GM12864 (cell line): ENCODE data around the gene SH3BP5L.

Experiments used
- DNase-seq: peaks from one replicate; pipeline ENCODE4 v3.0.0-alpha.2; 2011; ENCODE audit warnings: low read depth
- H3K4me3 ChIP-seq: 2 replicates; pipeline ENCODE4 v1.5.1; 2011; ENCODE audit warnings: mild to moderate bottlenecking, low read depth, low read length, control low read depth
- CTCF ChIP-seq: IDR thresholded peaks from 2 replicates; pipeline ENCODE4 v1.5.1; 2011; ENCODE audit warnings: low read depth, mild to moderate bottlenecking, moderate library complexity, low read length, control low read depth, inconsistent platforms; ENCODE audit errors: missing control alignments

The SH3BP5L gene

GRCh38 chr1:248850536-248851251, 25.0 kb upstream of the SH3BP5L start:
- no peak for TF ChIP-seq CTCF
- DNase-seq, result no peak
- no peak overlapping the region for H3K4me3 ChIP-seq

GRCh38 chr1:248850124-248850523, 24.4 kb upstream of the SH3BP5L start:
- DNase-seq, result no peak
- no peak for TF ChIP-seq CTCF
- H3K4me3 ChIP-seq, result no peak overlapping the region

DNA sequence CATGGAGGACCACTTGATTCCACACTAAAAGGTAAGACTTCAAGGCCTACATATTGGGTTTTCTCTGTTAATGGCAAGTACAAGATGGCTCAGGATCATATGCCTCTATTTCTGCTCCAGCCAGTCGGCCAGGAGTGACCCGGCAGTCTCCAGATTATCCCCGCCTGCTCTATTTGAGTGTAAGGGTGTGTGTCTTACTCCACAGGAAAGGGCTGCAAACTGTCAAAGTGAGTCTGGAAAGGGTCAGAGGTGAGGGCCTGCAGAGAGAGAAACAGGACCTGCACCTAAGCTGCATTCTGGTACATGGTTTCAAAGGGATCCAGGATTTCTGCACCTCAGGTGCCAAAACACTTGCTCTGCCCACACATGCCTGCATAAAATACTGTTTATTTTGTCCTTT, 23.9 kb upstream of the SH3BP5L start:
- TF ChIP-seq CTCF, result no peak
- H3K4me3 ChIP-seq, result no peak overlapping the region
- DNase-seq, result no peak

- TF ChIP-seq CTCF, result no peak
These were observed 23.4 kb upstream of the SH3BP5L start for GRCh38 chr1:248849152-248849551.

GRCh38 chr1:248848602-248849001, 22.9 kb upstream of the SH3BP5L start:
- H3K4me3 ChIP-seq, result no peak overlapping the region
- no peak for DNase-seq

More at GRCh38 chr1:248849152-248849551, 23.4 kb upstream of the SH3BP5L start:
- H3K4me3 ChIP-seq, result no peak overlapping the region
- no peak for DNase-seq

DNA sequence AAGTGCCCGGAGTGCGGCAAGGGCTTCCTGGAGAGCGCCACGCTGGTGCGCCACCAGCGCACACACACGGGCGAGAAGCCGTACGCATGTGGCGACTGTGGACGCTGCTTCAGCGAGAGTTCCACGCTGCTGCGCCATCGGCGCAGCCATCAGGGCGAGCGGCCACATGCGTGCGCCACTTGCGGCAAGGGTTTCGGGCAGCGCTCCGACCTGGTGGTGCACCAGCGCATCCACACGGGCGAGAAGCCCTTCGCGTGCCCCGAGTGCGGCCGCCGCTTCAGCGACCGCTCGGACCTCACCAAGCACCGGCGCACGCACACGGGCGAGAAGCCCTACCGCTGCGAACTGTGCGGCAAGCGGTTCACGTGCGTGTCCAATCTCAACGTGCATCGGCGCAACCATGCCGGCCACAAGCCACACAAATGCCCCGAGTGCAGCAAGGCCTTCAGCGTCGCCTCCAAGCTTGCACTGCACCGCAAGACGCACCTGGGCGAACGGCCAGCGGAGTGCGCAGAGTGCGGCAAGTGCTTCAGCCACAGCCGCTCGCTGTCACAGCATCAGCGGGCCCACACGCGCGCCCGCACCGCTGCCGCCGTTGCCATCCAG, 22.3 kb upstream of the SH3BP5L start:
- H3K4me3 ChIP-seq, result no peak overlapping the region
- DNase-seq, result no peak
- TF ChIP-seq CTCF, result no peak

More at GRCh38 chr1:248848602-248849001, 22.9 kb upstream of the SH3BP5L start:
- TF ChIP-seq CTCF, result no peak
